Activated CD4-positive, alpha-beta memory T cell treated with anti-CD3 and anti-CD28 coated beads, Interleukin-2, amount 10 ng/mL, durations not matched to agents 7 days and 5 days (primary cell): ENCODE data around the gene IQSEC1. TPM values are rescaled to one million over a fixed set of nuclear protein-coding genes. Genes with fewer than 3 reads are reported as not detected.

Experiments
- CTCF ChIA-PET: fragments of 350-600 bp; sonication (Branson Sonifier 250); formaldehyde crosslinking; loops from one replicate; lab custom pipeline; 2021; ENCODE audit warnings: antibody characterized with exemption, inconsistent platforms; lab: Charles Lee
- POLR2A ChIA-PET: fragments of 350-600 bp; sonication (Branson Sonifier 250); formaldehyde crosslinking; loops from one replicate; lab custom pipeline; 2021; ENCODE audit warnings: antibody characterized with exemption; lab: Charles Lee
- DNase-seq: peaks from one replicate; pipeline ENCODE4 v3.0.0-alpha.2; 2020
- H3K27ac Mint-ChIP-seq: one replicate; pipeline ENCODE4 v1.8.0; 2021; ENCODE audit warnings: mild to moderate bottlenecking, mixed read lengths
- H3K27me3 Mint-ChIP-seq: one replicate; pipeline ENCODE4 v1.8.0; 2021; ENCODE audit warnings: mixed read lengths
- H3K36me3 Mint-ChIP-seq: one replicate; pipeline ENCODE4 v1.8.0; 2021; ENCODE audit warnings: low read depth, mixed read lengths
- H3K4me1 Mint-ChIP-seq: one replicate; pipeline ENCODE4 v1.8.0; 2021; ENCODE audit warnings: mixed read lengths
- H3K4me3 Mint-ChIP-seq: one replicate; pipeline ENCODE4 v1.8.0; 2021; ENCODE audit warnings: mild to moderate bottlenecking, mixed read lengths
- H3K9me3 Mint-ChIP-seq: one replicate; pipeline ENCODE4 v1.8.0; 2021; ENCODE audit warnings: mixed read lengths
- total RNA-seq, 2 experiments: library from RNA; stranded (reverse); gene quantifications; one replicate each; pipeline ENCODE4 v1.2.3, GENCODE V29; 2021

IQSEC1 gene
- total RNA-seq, 2 experiments from 2014 or later: 99.8 to 100 TPM

- no peak overlapping the region for H3K27ac Mint-ChIP-seq
- H3K9me3 Mint-ChIP-seq: no peaks in the 10 kb centered on the region
- POLR2A ChIA-PET: no interaction called here
- H3K36me3 Mint-ChIP-seq: no peaks in the 10 kb centered on the region
- DNase-seq: no peak
- H3K4me3 Mint-ChIP-seq: no peak overlapping the region
- CTCF ChIA-PET: interaction anchor here (1.9 kb wide), 1 partner anchor 11 kb away, joined by 9 read pairs; no protein-coding TSS in a partner anchor
- H3K4me1 Mint-ChIP-seq: peaks cover 3% of the 10 kb centered on the region
- no peaks in the 10 kb centered on the region for H3K27me3 Mint-ChIP-seq
Measured at GRCh38 chr3:13103416-13104058, 30.3 kb upstream of the IQSEC1 start.

GRCh38 chr3:13102386-13103345 lies 29.4 kb upstream of the IQSEC1 start:
- POLR2A ChIA-PET: no interaction called here
- H3K4me1 Mint-ChIP-seq: peaks cover 5% of the 10 kb centered on the region
- CTCF ChIA-PET: interaction anchor here (1.9 kb wide), 1 partner anchor 10 kb away, joined by 9 read pairs; no protein-coding TSS in a partner anchor
- H3K36me3 Mint-ChIP-seq: no peaks in the 10 kb centered on the region
- no peak overlapping the region for H3K27ac Mint-ChIP-seq
- H3K4me3 Mint-ChIP-seq: no peak overlapping the region
- DNase-seq: no peak
- H3K27me3 Mint-ChIP-seq: no peaks in the 10 kb centered on the region
- no peaks in the 10 kb centered on the region for H3K9me3 Mint-ChIP-seq

- Mint-ChIP-seq H3K27me3 (peaks cover 3% of the 10 kb centered on the region), H3K27ac (no peak overlapping the region), H3K4me3 (no peak overlapping the region), H3K9me3 (no peaks in the 10 kb centered on the region), H3K36me3 (no peaks in the 10 kb centered on the region), H3K4me1 (peaks cover 5% of the 10 kb centered on the region)
- ChIA-PET CTCF (no interaction called here), POLR2A (no interaction called here)
- no peak for DNase-seq
Measured at GRCh38 chr3:13099707-13100106, 26.5 kb upstream of the IQSEC1 start.

GRCh38 chr3:13098192-13098988 lies 25.2 kb upstream of the IQSEC1 start:
- no peak overlapping the region for H3K27ac Mint-ChIP-seq
- CTCF ChIA-PET: no interaction called here

GRCh38 chr3:13096356-13096755 lies 23.1 kb upstream of the IQSEC1 start:
- no peak overlapping the region for H3K4me3 Mint-ChIP-seq
- CTCF ChIA-PET: no interaction called here
- POLR2A ChIA-PET: no interaction called here

More at GRCh38 chr3:13098192-13098988, 25.2 kb upstream of the IQSEC1 start:
- no peak for DNase-seq
- POLR2A ChIA-PET: no interaction called here
- no peak overlapping the region for H3K4me3 Mint-ChIP-seq
- no peaks in the 10 kb centered on the region for H3K9me3 Mint-ChIP-seq
- peaks cover 8% of the 10 kb centered on the region for H3K27me3 Mint-ChIP-seq
- H3K4me1 Mint-ChIP-seq: peaks cover 5% of the 10 kb centered on the region
- H3K36me3 Mint-ChIP-seq: no peaks in the 10 kb centered on the region

GRCh38 chr3:13095408-13095937 lies 22.2 kb upstream of the IQSEC1 start:
- ChIA-PET CTCF (no interaction called here), POLR2A (no interaction called here)
- Mint-ChIP-seq H3K4me1 (peaks cover 13% of the 10 kb centered on the region), H3K27me3 (peaks cover 8% of the 10 kb centered on the region), H3K4me3 (no peak overlapping the region), H3K36me3 (no peaks in the 10 kb centered on the region), H3K27ac (no peak overlapping the region), H3K9me3 (no peaks in the 10 kb centered on the region)
- no peak for DNase-seq

More at GRCh38 chr3:13096356-13096755, 23.1 kb upstream of the IQSEC1 start:
- no peak overlapping the region for H3K27ac Mint-ChIP-seq
- H3K27me3 Mint-ChIP-seq: peaks cover 8% of the 10 kb centered on the region
- H3K9me3 Mint-ChIP-seq: no peaks in the 10 kb centered on the region
- DNase-seq: no peak
- no peaks in the 10 kb centered on the region for H3K36me3 Mint-ChIP-seq
- H3K4me1 Mint-ChIP-seq: peaks cover 13% of the 10 kb centered on the region

GRCh38 chr3:13093687-13094086 lies 20.5 kb upstream of the IQSEC1 start:
- peaks cover 8% of the 10 kb centered on the region for H3K27me3 Mint-ChIP-seq
- no peak for DNase-seq
- H3K36me3 Mint-ChIP-seq: no peaks in the 10 kb centered on the region
- no peaks in the 10 kb centered on the region for H3K9me3 Mint-ChIP-seq
- H3K27ac Mint-ChIP-seq: no peak overlapping the region
- no peak overlapping the region for H3K4me3 Mint-ChIP-seq
- CTCF ChIA-PET: interaction anchor here (2.5 to 2.9 kb wide), 2 partner anchors 253 to 359 kb away, joined by 11 to 46 read pairs; no protein-coding TSS in a partner anchor
- POLR2A ChIA-PET: interaction anchor here (0.8 kb wide), 1 partner anchor 327 kb away, joined by 3 read pairs; the partner anchor contains the start of gene NUP210
- H3K4me1 Mint-ChIP-seq: peaks cover 11% of the 10 kb centered on the region

- ChIA-PET CTCF (interaction anchor here (0.6 to 3.3 kb wide), 35 partner anchors 8 to 1485 kb away, joined by 3 to 46 read pairs (median 5); no protein-coding TSS in a partner anchor), POLR2A (interaction anchor here (0.8 kb wide), 1 partner anchor 328 kb away, joined by 3 read pairs; the partner anchor contains the start of gene NUP210)
- no peak overlapping the region for H3K27ac Mint-ChIP-seq
- peaks cover 9% of the 10 kb centered on the region for H3K27me3 Mint-ChIP-seq
- no peak overlapping the region for H3K4me3 Mint-ChIP-seq
- no peaks in the 10 kb centered on the region for H3K36me3 Mint-ChIP-seq
- DNase-seq: no peak
- H3K4me1 Mint-ChIP-seq: peaks cover 8% of the 10 kb centered on the region
- H3K9me3 Mint-ChIP-seq: no peaks in the 10 kb centered on the region
Measured at GRCh38 chr3:13092621-13093617, 19.7 kb upstream of the IQSEC1 start.

- H3K27me3 Mint-ChIP-seq: peaks cover 11% of the 10 kb centered on the region
- H3K4me3 Mint-ChIP-seq: no peak overlapping the region
- no peak overlapping the region for H3K27ac Mint-ChIP-seq
- peaks cover 8% of the 10 kb centered on the region for H3K4me1 Mint-ChIP-seq
- CTCF ChIA-PET: interaction anchor here (0.6 to 3.3 kb wide), 68 partner anchors 9 to 1486 kb away, joined by 3 to 46 read pairs (median 4); partner anchors contain the start of genes HDAC11, IQSEC1 and NUP210
- POLR2A ChIA-PET: no interaction called here
- DNase-seq: peak; percentile 83
- no peaks in the 10 kb centered on the region for H3K36me3 Mint-ChIP-seq
- no peaks in the 10 kb centered on the region for H3K9me3 Mint-ChIP-seq
Measured at GRCh38 chr3:13091898-13092611, 18.8 kb upstream of the IQSEC1 start.

GRCh38 chr3:13088028-13089006 lies 15.1 kb upstream of the IQSEC1 start:
- DNase-seq: no peak
- ChIA-PET POLR2A (no interaction called here), CTCF (no interaction called here)
- Mint-ChIP-seq H3K9me3 (no peaks in the 10 kb centered on the region), H3K36me3 (no peaks in the 10 kb centered on the region), H3K4me1 (peaks cover 10% of the 10 kb centered on the region), H3K27me3 (peaks cover 3% of the 10 kb centered on the region), H3K27ac (no peak overlapping the region), H3K4me3 (no peak overlapping the region)
